ENCODE data around the gene NDUFV3.

DNA sequence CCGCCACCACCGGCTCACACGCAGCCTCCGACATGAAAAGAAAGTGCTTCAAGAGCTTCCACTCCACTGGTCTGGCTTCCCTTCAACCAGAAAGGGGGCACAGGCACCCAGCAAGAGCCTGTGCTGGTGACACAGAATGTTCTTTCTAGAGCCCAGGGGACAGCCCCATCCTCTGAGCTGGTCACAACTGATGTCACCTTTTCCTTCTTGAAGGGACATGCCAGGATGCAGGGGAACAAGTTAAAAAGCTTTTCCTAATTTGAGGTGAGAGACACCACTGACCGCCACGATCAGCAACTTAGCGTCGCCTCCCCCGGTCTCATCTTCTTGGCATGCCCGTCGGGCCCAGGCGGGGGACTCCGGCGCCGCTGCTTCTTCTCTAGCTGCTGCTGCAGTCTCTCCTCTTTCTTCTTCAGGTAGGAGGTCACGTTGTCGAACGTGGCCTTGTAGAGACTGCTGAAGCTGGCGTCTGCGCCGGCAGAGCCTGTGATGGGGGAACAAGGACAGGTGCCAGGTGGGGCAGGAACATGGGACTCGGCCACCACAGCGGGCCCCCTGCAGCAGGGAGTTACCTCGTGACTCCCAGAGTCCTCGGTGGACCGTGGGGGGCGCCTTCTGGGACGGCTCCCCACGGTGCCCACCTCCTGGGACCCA, 43.2 kb upstream of the NDUFV3 start:
- TF ChIP-seq, protein P1, sequence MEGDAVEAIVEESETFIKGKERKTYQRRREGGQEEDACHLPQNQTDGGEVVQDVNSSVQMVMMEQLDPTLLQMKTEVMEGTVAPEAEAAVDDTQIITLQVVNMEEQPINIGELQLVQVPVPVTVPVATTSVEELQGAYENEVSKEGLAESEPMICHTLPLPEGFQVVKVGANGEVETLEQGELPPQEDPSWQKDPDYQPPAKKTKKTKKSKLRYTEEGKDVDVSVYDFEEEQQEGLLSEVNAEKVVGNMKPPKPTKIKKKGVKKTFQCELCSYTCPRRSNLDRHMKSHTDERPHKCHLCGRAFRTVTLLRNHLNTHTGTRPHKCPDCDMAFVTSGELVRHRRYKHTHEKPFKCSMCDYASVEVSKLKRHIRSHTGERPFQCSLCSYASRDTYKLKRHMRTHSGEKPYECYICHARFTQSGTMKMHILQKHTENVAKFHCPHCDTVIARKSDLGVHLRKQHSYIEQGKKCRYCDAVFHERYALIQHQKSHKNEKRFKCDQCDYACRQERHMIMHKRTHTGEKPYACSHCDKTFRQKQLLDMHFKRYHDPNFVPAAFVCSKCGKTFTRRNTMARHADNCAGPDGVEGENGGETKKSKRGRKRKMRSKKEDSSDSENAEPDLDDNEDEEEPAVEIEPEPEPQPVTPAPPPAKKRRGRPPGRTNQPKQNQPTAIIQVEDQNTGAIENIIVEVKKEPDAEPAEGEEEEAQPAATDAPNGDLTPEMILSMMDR (IDR thresholded peaks at IDR 0.05 in 8 of 11, conservative IDR thresholded peaks at IDR 0.05 in 3 of 11): no peak
- TF ChIP-seq POLR2AphosphoS5 (IDR thresholded peaks at IDR 0.05): no peak

Data from spleen (tissue), 7 donors.